Neural progenitor cell (in vitro differentiated cells): ENCODE results near the gene STAT5A. TPM values are rescaled to one million over a fixed set of nuclear protein-coding genes. Genes with fewer than 3 reads are reported as not detected.

Experiments used
- DNase-seq: peaks from one replicate; pipeline ENCODE4 v3.0.0-alpha.2; 2016; ENCODE audit warnings: low spot score
- H2AFZ ChIP-seq: fragments of 200-600 bp; sonication (generic); replicated peaks from 2 replicates; pipeline ENCODE4 v1.6.1; 2016; ENCODE audit warnings: antibody characterized with exemption
- H3F3A ChIP-seq: fragments of 200-600 bp; sonication (generic); 2 replicates; pipeline ENCODE4 v1.6.1; 2016; ENCODE audit warnings: antibody characterized with exemption, low read depth
- H3K27ac ChIP-seq: fragments of 200-600 bp; sonication (generic); 2 replicates; pipeline ENCODE4 v1.5.1; 2016; ENCODE audit warnings: mild to moderate bottlenecking
- H3K27me3 ChIP-seq: fragments of 200-600 bp; sonication (generic); 2 replicates; pipeline ENCODE4 v1.6.1; 2016; ENCODE audit warnings: mild to moderate bottlenecking, moderate library complexity
- H3K36me3 ChIP-seq: fragments of 200-600 bp; sonication (generic); 2 replicates; pipeline ENCODE4 v1.5.1; 2016
- H3K4me1 ChIP-seq: fragments of 200-600 bp; sonication (generic); 2 replicates; pipeline ENCODE4 v1.6.1; 2016; ENCODE audit warnings: mixed run types
- H3K4me2 ChIP-seq: fragments of 200-600 bp; sonication (generic); 2 replicates; pipeline ENCODE4 v1.6.1; 2016
- H3K4me3 ChIP-seq: fragments of 200-600 bp; sonication (generic); 2 replicates; pipeline ENCODE4 v1.5.1; 2016
- H3K79me2 ChIP-seq: fragments of 200-600 bp; sonication (generic); 2 replicates; pipeline ENCODE4 v1.6.1; 2016; ENCODE audit warnings: low read depth
- H3K9ac ChIP-seq: fragments of 200-600 bp; sonication (generic); 2 replicates; pipeline ENCODE4 v1.6.1; 2016
- H3K9me3 ChIP-seq: fragments of 200-600 bp; sonication (generic); 2 replicates; pipeline ENCODE4 v1.5.1; 2016; ENCODE audit warnings: low read depth
- H4K20me1 ChIP-seq: fragments of 200-600 bp; sonication (generic); 2 replicates; pipeline ENCODE4 v1.6.1; 2016; ENCODE audit warnings: low read depth
- H3K27ac Mint-ChIP-seq: 3 replicates; pipeline ENCODE4 v1.8.0; 2021; ENCODE audit warnings: mixed read lengths
- H3K27me3 Mint-ChIP-seq: 2 replicates; pipeline ENCODE4 v1.8.0; 2022; ENCODE audit warnings: low read depth, mild to moderate bottlenecking, inconsistent platforms, moderate library complexity, mixed read lengths; ENCODE audit not compliant: insufficient read depth
- H3K36me3 Mint-ChIP-seq: 3 replicates; pipeline ENCODE4 v1.8.0; 2021; ENCODE audit warnings: mixed read lengths
- H3K4me1 Mint-ChIP-seq: 3 replicates; pipeline ENCODE4 v1.8.0; 2021; ENCODE audit warnings: mixed read lengths
- H3K4me3 Mint-ChIP-seq: 3 replicates; pipeline ENCODE4 v1.8.0; 2021; ENCODE audit warnings: mild to moderate bottlenecking, moderate library complexity, mixed read lengths
- H3K9me3 Mint-ChIP-seq: 3 replicates; pipeline ENCODE4 v1.8.0; 2020; ENCODE audit warnings: mixed read lengths
- CTCF ChIP-seq: fragments of 200-600 bp; sonication (generic); IDR thresholded peaks from 2 replicates; pipeline ENCODE4 v1.5.1; 2017; ENCODE audit warnings: antibody characterized with exemption, mild to moderate bottlenecking
- EZH2 ChIP-seq: fragments of 200-600 bp; sonication (generic); IDR thresholded peaks from 2 replicates; pipeline ENCODE4 v1.6.1; 2017; ENCODE audit warnings: antibody characterized with exemption, mild to moderate bottlenecking, moderate library complexity
- EZH2phosphoT487 ChIP-seq: fragments of 200-600 bp; sonication (generic); IDR thresholded peaks from 2 replicates; pipeline ENCODE4 v1.6.1; 2017; ENCODE audit warnings: antibody characterized with exemption
- total RNA-seq: library from RNA; depleted of rRNA; stranded (reverse); fragments of >200 nt; gene quantifications from 2 replicates; pipeline ENCODE4 v1.2.3, GENCODE V29; 2015; ENCODE audit warnings: low replicate concordance

The STAT5A gene
- total RNA-seq, 1 donor from 2014 or later: 10.0 TPM

GRCh38 chr17:42266462-42266861 lies 21.8 kb upstream of the STAT5A start:
- Histone ChIP-seq H3F3A (no peaks in the 10 kb centered on the region), H3K4me1 (no peaks in the 10 kb centered on the region), H3K27me3 (no peaks in the 10 kb centered on the region), H4K20me1 (peaks cover 30% of the 10 kb centered on the region), H3K79me2 (peaks cover 88% of the 10 kb centered on the region), H3K36me3 (no peaks in the 10 kb centered on the region), H3K4me2 (no peak overlapping the region), H3K9ac (no peak overlapping the region), H3K9me3 (no peaks in the 10 kb centered on the region), H2AFZ (no peak overlapping the region), H3K27ac (no peak overlapping the region), H3K4me3 (no peak overlapping the region)
- H3K27me3 Mint-ChIP-seq: no peaks in the 10 kb centered on the region
- no peaks in the 10 kb centered on the region for H3K4me1 Mint-ChIP-seq
- H3K36me3 Mint-ChIP-seq: peaks cover 5% of the 10 kb centered on the region
- no peak for TF ChIP-seq EZH2
- TF ChIP-seq CTCF: no peak
- TF ChIP-seq EZH2phosphoT487: no peak
- no peak overlapping the region for H3K27ac Mint-ChIP-seq
- no peak for DNase-seq
- H3K4me3 Mint-ChIP-seq: no peak overlapping the region
- H3K9me3 Mint-ChIP-seq: peaks cover 5% of the 10 kb centered on the region

- H3K27ac ChIP-seq: no peak overlapping the region
- TF ChIP-seq CTCF: no peak
- no peak for TF ChIP-seq EZH2phosphoT487
- no peak for TF ChIP-seq EZH2
- H3K27me3 ChIP-seq: no peaks in the 10 kb centered on the region
- no peak overlapping the region for H3K9ac ChIP-seq
- peaks cover 5% of the 10 kb centered on the region for H3K36me3 Mint-ChIP-seq
- H3K4me1 ChIP-seq: no peaks in the 10 kb centered on the region
- H3K79me2 ChIP-seq: peaks cover 88% of the 10 kb centered on the region
- DNase-seq: no peak
- peaks cover 37% of the 10 kb centered on the region for H4K20me1 ChIP-seq
- no peak overlapping the region for H3K27ac Mint-ChIP-seq
- no peak overlapping the region for H2AFZ ChIP-seq
- H3F3A ChIP-seq: no peaks in the 10 kb centered on the region
- no peaks in the 10 kb centered on the region for H3K27me3 Mint-ChIP-seq
- no peaks in the 10 kb centered on the region for H3K9me3 ChIP-seq
- no peak overlapping the region for H3K4me3 Mint-ChIP-seq
- no peaks in the 10 kb centered on the region for H3K36me3 ChIP-seq
- H3K9me3 Mint-ChIP-seq: peaks cover 5% of the 10 kb centered on the region
- no peak overlapping the region for H3K4me3 ChIP-seq
- H3K4me1 Mint-ChIP-seq: no peaks in the 10 kb centered on the region
- H3K4me2 ChIP-seq: no peak overlapping the region
These were observed 21.2 kb upstream of the STAT5A start for GRCh38 chr17:42266918-42267766.

GRCh38 chr17:42268236-42268635 lies 20.1 kb upstream of the STAT5A start:
- H3K4me2 ChIP-seq: no peak overlapping the region
- peaks cover 48% of the 10 kb centered on the region for H4K20me1 ChIP-seq
- peaks cover 5% of the 10 kb centered on the region for H3K4me1 Mint-ChIP-seq
- peaks cover 89% of the 10 kb centered on the region for H3K79me2 ChIP-seq
- no peak overlapping the region for H3K4me3 Mint-ChIP-seq
- no peaks in the 10 kb centered on the region for H3F3A ChIP-seq
- H2AFZ ChIP-seq: no peak overlapping the region
- peaks cover 5% of the 10 kb centered on the region for H3K36me3 Mint-ChIP-seq
- H3K27me3 Mint-ChIP-seq: no peaks in the 10 kb centered on the region
- H3K9me3 ChIP-seq: no peaks in the 10 kb centered on the region
- H3K36me3 ChIP-seq: no peaks in the 10 kb centered on the region
- H3K4me1 ChIP-seq: peaks cover 4% of the 10 kb centered on the region
- TF ChIP-seq EZH2 (no peak), CTCF (no peak), EZH2phosphoT487 (no peak)
- peaks cover 5% of the 10 kb centered on the region for H3K9me3 Mint-ChIP-seq
- H3K27me3 ChIP-seq: no peaks in the 10 kb centered on the region
- H3K27ac Mint-ChIP-seq: no peak overlapping the region
- no peak overlapping the region for H3K9ac ChIP-seq
- DNase-seq: no peak
- H3K4me3 ChIP-seq: no peak overlapping the region
- H3K27ac ChIP-seq: no peak overlapping the region
